Hepatocyte (in vitro differentiated cells): ENCODE data around the gene CD4.

Source experiments
- EZH2 ChIP-seq: fragments of 200-600 bp; sonication (generic); IDR thresholded peaks from 2 replicates; pipeline ENCODE4 v1.6.1; 2016; ENCODE audit warnings: antibody characterized with exemption, mild to moderate bottlenecking, borderline replicate concordance
- TF ChIP-seq, protein P1 (sequence below): fragments of 200-600 bp; sonication (generic); IDR thresholded peaks from 2 replicates; pipeline ENCODE4 v1.5.1; 2016; ENCODE audit warnings: antibody characterized with exemption, mild to moderate bottlenecking; ENCODE audit not compliant: poor library complexity

GRCh38 chr12:6757028-6757690 lies 32.2 kb upstream of the CD4 start:
- TF ChIP-seq, protein P1, sequence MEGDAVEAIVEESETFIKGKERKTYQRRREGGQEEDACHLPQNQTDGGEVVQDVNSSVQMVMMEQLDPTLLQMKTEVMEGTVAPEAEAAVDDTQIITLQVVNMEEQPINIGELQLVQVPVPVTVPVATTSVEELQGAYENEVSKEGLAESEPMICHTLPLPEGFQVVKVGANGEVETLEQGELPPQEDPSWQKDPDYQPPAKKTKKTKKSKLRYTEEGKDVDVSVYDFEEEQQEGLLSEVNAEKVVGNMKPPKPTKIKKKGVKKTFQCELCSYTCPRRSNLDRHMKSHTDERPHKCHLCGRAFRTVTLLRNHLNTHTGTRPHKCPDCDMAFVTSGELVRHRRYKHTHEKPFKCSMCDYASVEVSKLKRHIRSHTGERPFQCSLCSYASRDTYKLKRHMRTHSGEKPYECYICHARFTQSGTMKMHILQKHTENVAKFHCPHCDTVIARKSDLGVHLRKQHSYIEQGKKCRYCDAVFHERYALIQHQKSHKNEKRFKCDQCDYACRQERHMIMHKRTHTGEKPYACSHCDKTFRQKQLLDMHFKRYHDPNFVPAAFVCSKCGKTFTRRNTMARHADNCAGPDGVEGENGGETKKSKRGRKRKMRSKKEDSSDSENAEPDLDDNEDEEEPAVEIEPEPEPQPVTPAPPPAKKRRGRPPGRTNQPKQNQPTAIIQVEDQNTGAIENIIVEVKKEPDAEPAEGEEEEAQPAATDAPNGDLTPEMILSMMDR, result no peak
- TF ChIP-seq EZH2, result no peak
